Esophagus squamous epithelium (tissue), 5 donors: ENCODE data around the gene STARD3. TPM values are rescaled to one million over a fixed set of nuclear protein-coding genes. Genes with fewer than 3 reads are reported as not detected.
A peak's percentile ranks its signal among the peaks of the same experiment; 100 is the strongest.

Source experiments
- DNase-seq: peaks from one replicate; lab custom pipeline; 2025; lab: John Stamatoyannopoulos, UW
- H3K27ac ChIP-seq, 4 donors: fragments of 200-600 bp; sonication (generic); one replicate each; pipeline ENCODE4 v1.5.1; 2016 to 2019; ENCODE audit warnings: mild to moderate bottlenecking in 1 of 4
- H3K27me3 ChIP-seq, 4 donors: fragments of 200-600 bp; sonication (generic); 1 replicate in 3 of 4; 2 replicates in 1 of 4; pipeline versions ENCODE4 v1.5.1 to v1.6.0; 2017 to 2021; ENCODE audit warnings: antibody characterized with exemption in 1 of 4
- H3K36me3 ChIP-seq, 3 donors: fragments of 200-600 bp; sonication (generic); one replicate each; pipeline ENCODE4 v1.5.1; 2016 to 2019
- H3K4me1 ChIP-seq, 3 donors: fragments of 200-600 bp; sonication (generic); one replicate each; pipeline ENCODE4 v1.5.1; 2017 to 2019
- H3K4me3 ChIP-seq, 4 donors: fragments of 200-600 bp; sonication (generic); 1 replicate in 3 of 4; 2 replicates in 1 of 4; pipeline ENCODE4 v1.5.1; 2016 to 2019; ENCODE audit warnings: mild to moderate bottlenecking in 2 of 4, moderate library complexity in 1 of 4
- H3K9me3 ChIP-seq, 3 donors: fragments of 200-600 bp; sonication (generic); one replicate each; pipeline ENCODE4 v1.5.1; 2016 to 2019
- CTCF ChIP-seq, 6 experiments: fragments of 450-650 bp in 4 of 6; fragments of 200-600 bp in 2 of 6; sonication (generic) in 2 of 6; IDR thresholded peaks; one replicate each; pipeline ENCODE4 v1.5.1; 2016 to 2019; ENCODE audit warnings: antibody characterized with exemption in 6 of 6, mild to moderate bottlenecking in 4 of 6, moderate library complexity in 4 of 6
- POLR2A ChIP-seq, 4 donors: fragments of 450-650 bp; IDR thresholded peaks; one replicate each; pipeline ENCODE4 v1.6.1; 2017; ENCODE audit warnings: antibody characterized with exemption in 4 of 4, mild to moderate bottlenecking in 4 of 4, moderate library complexity in 3 of 4
- WGBS, 2 donors: methylation state at CpG; one replicate each; pipeline ENCODE4 v1.1.5; 2018; 5-methylcytosine and 5-hydroxymethylcytosine counted together
- intact Hi-C: fragments of 100-400 bp; cut with DNase I; formaldehyde crosslinking; loops from one replicate; pipeline ENCODE4 v1.15.0; 2022
- total RNA-seq, 4 donors: library from RNA; depleted of rRNA; stranded (reverse); fragments of >200 nt; gene quantifications; one replicate each; pipeline ENCODE4 v1.1.0, GENCODE V29; 2016
- donor health status: DM: yes; HTN: yes; CAD: no.

The STARD3 gene
- total RNA-seq, 4 donors from 2014 or later, result 27.3 to 46.7 (median 33.4) TPM

GRCh38 chr17:39622380-39623006, 14.5 kb upstream of the STARD3 start:
- DNase-seq, result no peak
- intact Hi-C loops, result loop anchor here (5.0 kb wide), 1 partner anchor 135 kb away; no protein-coding TSS in a partner anchor
- H3K27ac ChIP-seq, result peak overlapping the region in 2 of 4 donors; percentile 11 to 43
- H3K27me3 ChIP-seq, result peaks cover 0 to 59% (median 5%) of the 10 kb centered on the region in 4 donors
- 38 to 40% methylated on average over 11 to 15 of the region's 16 CpGs for WGBS, 2 donors
- peaks cover 39 to 69% (median 53%) of the 10 kb centered on the region in 3 donors for H3K4me1 ChIP-seq
- H3K4me3 ChIP-seq, result peak overlapping the region in 1 of 4 donors; percentile 19
- TF ChIP-seq CTCF (IDR thresholded peaks at IDR 0.05), result no peak
- no peak for TF ChIP-seq POLR2A (IDR thresholded peaks at IDR 0.05)
- H3K36me3 ChIP-seq, result no peaks in the 10 kb centered on the region
- H3K9me3 ChIP-seq, result no peaks in the 10 kb centered on the region

- intact Hi-C loops, result loop anchor here (5.0 kb wide), 1 partner anchor 134 kb away; no protein-coding TSS in a partner anchor
- Histone ChIP-seq H3K27ac (peak overlapping the region in 1 of 4 donors; percentile 46), H3K36me3 (no peaks in the 10 kb centered on the region), H3K4me3 (no peak overlapping the region), H3K9me3 (no peaks in the 10 kb centered on the region), H3K4me1 (peaks cover 39 to 72% (median 52%) of the 10 kb centered on the region in 3 donors), H3K27me3 (peaks cover 0 to 60% (median 9%) of the 10 kb centered on the region in 4 donors)
- 17 to 19% methylated on average over 2 to 8 of the region's 16 CpGs for WGBS, 2 donors
- DNase-seq, result no peak
- TF ChIP-seq POLR2A (IDR thresholded peaks at IDR 0.05), result no peak
- TF ChIP-seq CTCF (IDR thresholded peaks at IDR 0.05), result peak; percentile 90 to 96 (median 94)
These were observed 13.5 kb upstream of the STARD3 start for GRCh38 chr17:39623356-39623950.

GRCh38 chr17:39624313-39624712, 12.6 kb upstream of the STARD3 start:
- Histone ChIP-seq H3K36me3 (no peaks in the 10 kb centered on the region), H3K27me3 (peaks cover 0 to 61% (median 9%) of the 10 kb centered on the region in 4 donors), H3K9me3 (no peaks in the 10 kb centered on the region), H3K4me1 (peaks cover 39 to 76% (median 47%) of the 10 kb centered on the region in 3 donors), H3K27ac (peak overlapping the region in 1 of 4 donors; percentile 46), H3K4me3 (no peak overlapping the region)
- intact Hi-C loops, result loop anchor here (5.0 kb wide), 1 partner anchor 133 kb away; no protein-coding TSS in a partner anchor
- TF ChIP-seq POLR2A (IDR thresholded peaks at IDR 0.05) (no peak), CTCF (IDR thresholded peaks at IDR 0.05) (no peak)
- DNase-seq, result no peak
- WGBS, 2 donors, result 75 to 84% methylated on average over 7 to 8 of the region's 8 CpGs

GRCh38 chr17:39625198-39625785, 11.7 kb upstream of the STARD3 start:
- 26 to 57% methylated on average over 3 of the region's 5 CpGs for WGBS, 2 donors
- Histone ChIP-seq H3K27ac (peak overlapping the region in 2 of 4 donors; percentile 5 to 46), H3K4me1 (peaks cover 39 to 77% (median 47%) of the 10 kb centered on the region in 3 donors), H3K9me3 (no peaks in the 10 kb centered on the region), H3K4me3 (no peak overlapping the region), H3K36me3 (no peaks in the 10 kb centered on the region), H3K27me3 (peaks cover 0 to 66% (median 9%) of the 10 kb centered on the region in 4 donors)
- no peak for TF ChIP-seq CTCF (IDR thresholded peaks at IDR 0.05)
- TF ChIP-seq POLR2A (IDR thresholded peaks at IDR 0.05), result no peak
- no peak for DNase-seq
- intact Hi-C loops, result no loop called here
